Activated CD4-positive, alpha-beta T cell treated with anti-CD3 and anti-CD28 coated beads, Interleukin-2, amount 50 U/mL, for 1 hour (primary cell): ENCODE measurements around the gene ETV1.
"Not testable (repeated sequence)": the region's sequence is repeated elsewhere in the genome, so short reads cannot be mapped to it uniquely, and the experiment has no call there.

Source experiments
- DNase-seq: peaks from one replicate; pipeline ENCODE4 v3.0.0-alpha.2; 2020

ETV1 gene

GRCh38 chr7:13920053-13920697, 69.3 kb downstream of the ETV1 start:
- DNase-seq: no peak

- not testable (repeated sequence) for DNase-seq
These were observed 71.1 kb downstream of the ETV1 start for GRCh38 chr7:13918333-13918732.

GRCh38 chr7:13917103-13917502, 72.4 kb downstream of the ETV1 start:
- not testable (repeated sequence) for DNase-seq

GRCh38 chr7:13915891-13916290, 73.6 kb downstream of the ETV1 start:
- DNase-seq: no peak

- no peak for DNase-seq
These were observed 76.7 kb downstream of the ETV1 start for GRCh38 chr7:13912715-13913278.

GRCh38 chr7:13911909-13912308, 77.6 kb downstream of the ETV1 start:
- DNase-seq: no peak

- DNase-seq: no peak
These were observed 78.5 kb downstream of the ETV1 start for GRCh38 chr7:13910805-13911551.

- no peak for DNase-seq
These were observed 80.6 kb downstream of the ETV1 start for GRCh38 chr7:13908667-13909397.

- no peak for DNase-seq
These were observed 81.6 kb downstream of the ETV1 start for GRCh38 chr7:13907831-13908230.

- DNase-seq: no peak
These were observed 84.8 kb downstream of the ETV1 start for GRCh38 chr7:13904689-13905088.

- DNase-seq: no peak
These were observed 85.5 kb downstream of the ETV1 start for GRCh38 chr7:13904007-13904406.

- no peak for DNase-seq
These were observed 87.9 kb downstream of the ETV1 start for GRCh38 chr7:13901577-13901976.

- DNase-seq: no peak
These were observed 90.4 kb downstream of the ETV1 start for GRCh38 chr7:13898957-13899670.

GRCh38 chr7:13897819-13898218, 91.6 kb downstream of the ETV1 start:
- no peak for DNase-seq

- no peak for DNase-seq
These were observed 94.5 kb downstream of the ETV1 start for GRCh38 chr7:13894954-13895353.

GRCh38 chr7:13894377-13894776, 95.1 kb downstream of the ETV1 start:
- DNase-seq: no peak

- no peak for DNase-seq
These were observed 98.7 kb downstream of the ETV1 start for GRCh38 chr7:13890793-13891192.

GRCh38 chr7:13886356-13886755, 103.1 kb downstream of the ETV1 start:
- no peak for DNase-seq

- DNase-seq: no peak
These were observed 107.4 kb downstream of the ETV1 start for GRCh38 chr7:13882051-13882450.

- DNase-seq: no peak
These were observed 108.7 kb downstream of the ETV1 start for GRCh38 chr7:13880789-13881188.

GRCh38 chr7:13879994-13880686, 109.3 kb downstream of the ETV1 start:
- no peak for DNase-seq

- DNase-seq: no peak
These were observed 110.3 kb downstream of the ETV1 start for GRCh38 chr7:13879143-13879542.
